ENCODE data around the gene KREMEN1.

Gene KREMEN1

DNA sequence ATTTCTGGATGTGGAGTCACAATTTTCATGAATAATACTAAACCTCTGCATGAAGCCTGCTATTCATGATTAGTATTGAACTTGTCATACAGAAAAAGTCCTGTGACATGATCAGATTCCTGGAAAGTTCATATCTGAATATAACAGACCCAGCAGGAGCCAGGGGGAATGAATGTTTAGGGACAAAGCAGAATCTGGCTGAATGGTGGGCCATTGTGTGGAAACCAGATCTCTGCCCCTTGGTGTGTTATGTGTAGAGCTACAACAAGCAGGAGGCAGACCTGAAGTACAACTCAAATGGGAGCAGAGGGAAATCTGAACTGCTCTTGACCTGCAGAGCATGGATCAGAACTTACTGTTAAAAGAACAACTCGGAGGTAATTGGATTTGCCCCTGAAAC is 30.3 kb downstream of the KREMEN1 start:
- no peaks in the 10 kb centered on the region for H3K36me3 ChIP-seq (ENCODE audit: control insufficient read depth, insufficient read depth, low read length)
- no peaks in the 10 kb centered on the region for H3K9me3 ChIP-seq (ENCODE audit: control insufficient read depth, low read length)
- H3K4me3 ChIP-seq (ENCODE audit: low read length) = no peak overlapping the region
- no peaks in the 10 kb centered on the region for H3K4me1 ChIP-seq (ENCODE audit: control insufficient read depth, insufficient read depth, low read length)
- H3K9ac ChIP-seq (ENCODE audit: low read length) = no peak overlapping the region
- no peaks in the 10 kb centered on the region for H3K27me3 ChIP-seq (ENCODE audit: control insufficient read depth, insufficient read depth, low read length)

DNA sequence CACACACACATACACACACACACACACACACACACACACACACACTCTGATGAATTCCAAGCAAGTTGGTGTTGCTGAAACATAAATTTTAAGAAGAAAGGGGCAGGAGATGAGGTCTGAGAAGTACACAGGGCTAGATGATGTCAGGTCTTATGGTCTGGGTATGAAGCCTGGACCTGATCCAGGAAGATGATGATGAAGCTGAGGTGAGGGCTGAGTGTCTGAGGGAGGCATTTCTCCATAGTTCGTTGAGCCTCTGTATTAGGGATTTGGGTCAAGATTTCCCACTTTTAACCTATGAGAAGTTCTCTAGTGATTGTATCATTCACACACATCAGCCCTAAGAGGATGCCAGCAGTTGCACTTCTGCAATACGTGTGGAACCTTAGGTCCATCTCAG is 32.6 kb downstream of the KREMEN1 start:
- no peaks in the 10 kb centered on the region for H3K4me1 ChIP-seq (ENCODE audit: control insufficient read depth, insufficient read depth, low read length)
- H3K36me3 ChIP-seq (ENCODE audit: control insufficient read depth, insufficient read depth, low read length) = no peaks in the 10 kb centered on the region
- no peaks in the 10 kb centered on the region for H3K9me3 ChIP-seq (ENCODE audit: control insufficient read depth, low read length)
- H3K9ac ChIP-seq (ENCODE audit: low read length) = no peak overlapping the region
- H3K27me3 ChIP-seq (ENCODE audit: control insufficient read depth, insufficient read depth, low read length) = no peaks in the 10 kb centered on the region
- H3K4me3 ChIP-seq (ENCODE audit: low read length) = no peak overlapping the region

DNA sequence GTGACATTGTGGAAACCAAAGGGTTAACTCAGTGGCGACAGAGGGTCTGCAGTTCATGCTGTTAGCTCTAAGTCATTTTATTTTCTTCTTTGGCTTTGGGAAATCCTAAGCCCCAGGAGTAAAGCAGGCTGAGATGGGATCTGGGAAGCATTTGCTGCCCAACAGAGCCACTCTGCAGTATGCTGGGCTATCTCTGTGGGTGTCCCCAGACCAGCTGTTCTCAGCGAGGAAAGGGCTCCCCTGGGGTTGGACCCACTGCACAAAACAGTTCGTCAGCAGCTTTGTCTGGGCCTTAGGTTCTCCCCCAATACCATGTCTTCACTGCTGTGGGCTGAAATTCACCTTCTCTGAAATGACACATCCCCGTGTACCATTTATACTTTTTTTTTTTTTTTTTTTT is 34.0 kb downstream of the KREMEN1 start:
- H3K36me3 ChIP-seq (ENCODE audit: control insufficient read depth, insufficient read depth, low read length) = no peaks in the 10 kb centered on the region
- H3K4me1 ChIP-seq (ENCODE audit: control insufficient read depth, insufficient read depth, low read length) = no peaks in the 10 kb centered on the region
- H3K9me3 ChIP-seq (ENCODE audit: control insufficient read depth, low read length) = no peaks in the 10 kb centered on the region
- no peak overlapping the region for H3K4me3 ChIP-seq (ENCODE audit: low read length)
- H3K9ac ChIP-seq (ENCODE audit: low read length) = no peak overlapping the region
- H3K27me3 ChIP-seq (ENCODE audit: control insufficient read depth, insufficient read depth, low read length) = no peaks in the 10 kb centered on the region

DNA sequence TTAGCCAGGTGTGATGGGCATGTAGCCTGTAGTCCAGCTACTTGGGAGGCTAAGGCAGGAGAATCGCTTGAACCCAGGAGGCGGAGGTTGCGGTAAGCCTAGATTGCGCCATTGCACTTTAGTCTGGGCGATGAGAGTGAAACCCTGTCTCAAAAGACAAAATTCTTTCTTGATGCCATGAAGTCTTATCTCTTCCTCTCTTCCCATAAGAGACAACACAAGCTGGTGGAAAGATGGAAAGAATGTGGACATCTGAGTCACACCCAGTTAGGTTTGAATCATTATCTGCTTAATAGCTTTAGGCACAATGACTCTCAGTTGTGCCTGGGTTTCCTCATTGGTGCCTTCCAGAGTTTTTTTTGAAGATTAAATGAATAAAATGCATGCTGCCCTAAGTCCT is 35.3 kb downstream of the KREMEN1 start:
- Histone ChIP-seq H3K27me3 (ENCODE audit: control insufficient read depth, insufficient read depth, low read length) (no peaks in the 10 kb centered on the region), H3K4me3 (ENCODE audit: low read length) (no peak overlapping the region), H3K4me1 (ENCODE audit: control insufficient read depth, insufficient read depth, low read length) (no peaks in the 10 kb centered on the region), H3K9me3 (ENCODE audit: control insufficient read depth, low read length) (no peaks in the 10 kb centered on the region), H3K9ac (ENCODE audit: low read length) (no peak overlapping the region), H3K36me3 (ENCODE audit: control insufficient read depth, insufficient read depth, low read length) (no peaks in the 10 kb centered on the region)

DNA sequence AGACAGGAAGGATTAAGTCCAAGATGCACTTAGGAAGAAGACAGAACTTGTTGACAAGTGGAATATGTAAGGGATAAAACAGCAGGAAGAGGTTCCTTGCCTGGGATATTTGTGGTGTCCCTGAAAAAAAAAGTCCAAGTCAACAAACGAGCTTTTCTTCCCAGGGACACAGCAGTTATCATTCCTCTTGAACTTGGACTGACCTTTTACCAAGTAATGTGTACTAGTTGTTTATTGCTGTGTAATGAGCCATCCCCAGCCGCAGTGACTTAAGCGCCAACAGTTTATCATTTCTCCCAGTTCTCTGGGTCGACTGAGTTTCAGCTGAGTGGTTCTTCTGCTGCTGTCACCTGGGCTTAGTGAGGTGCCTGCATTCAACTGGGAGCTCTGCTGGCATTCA is 37.0 kb downstream of the KREMEN1 start:
- H3K9me3 ChIP-seq (ENCODE audit: control insufficient read depth, low read length) = no peaks in the 10 kb centered on the region
- H3K36me3 ChIP-seq (ENCODE audit: control insufficient read depth, insufficient read depth, low read length) = no peaks in the 10 kb centered on the region
- H3K27me3 ChIP-seq (ENCODE audit: control insufficient read depth, insufficient read depth, low read length) = no peaks in the 10 kb centered on the region
- H3K4me3 ChIP-seq (ENCODE audit: low read length) = no peak overlapping the region
- no peaks in the 10 kb centered on the region for H3K4me1 ChIP-seq (ENCODE audit: control insufficient read depth, insufficient read depth, low read length)
- no peak overlapping the region for H3K9ac ChIP-seq (ENCODE audit: low read length)

DNA sequence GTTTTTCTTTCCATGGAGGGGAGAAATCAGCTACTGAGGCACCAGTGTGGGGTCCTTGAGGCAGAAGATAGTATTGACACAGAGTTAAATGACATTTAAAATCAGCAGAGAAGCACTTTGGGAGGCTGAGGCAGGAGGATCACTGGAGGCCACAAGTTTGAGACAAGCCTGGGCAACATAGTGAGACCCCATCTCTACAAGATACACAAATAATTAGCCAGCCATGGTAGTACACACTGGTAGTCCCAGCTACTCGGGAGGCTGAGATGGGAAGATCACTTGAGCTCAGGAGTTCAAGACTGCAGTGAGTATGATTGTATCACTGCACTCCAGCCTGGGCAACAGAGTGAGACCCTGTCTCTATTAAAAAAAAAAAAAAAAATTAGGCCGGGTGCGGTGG is 38.1 kb downstream of the KREMEN1 start:
- Histone ChIP-seq H3K4me3 (ENCODE audit: low read length) (no peak overlapping the region), H3K27me3 (ENCODE audit: control insufficient read depth, insufficient read depth, low read length) (no peaks in the 10 kb centered on the region), H3K4me1 (ENCODE audit: control insufficient read depth, insufficient read depth, low read length) (no peaks in the 10 kb centered on the region), H3K9me3 (ENCODE audit: control insufficient read depth, low read length) (no peaks in the 10 kb centered on the region), H3K36me3 (ENCODE audit: control insufficient read depth, insufficient read depth, low read length) (no peaks in the 10 kb centered on the region), H3K9ac (ENCODE audit: low read length) (no peak overlapping the region)

DNA sequence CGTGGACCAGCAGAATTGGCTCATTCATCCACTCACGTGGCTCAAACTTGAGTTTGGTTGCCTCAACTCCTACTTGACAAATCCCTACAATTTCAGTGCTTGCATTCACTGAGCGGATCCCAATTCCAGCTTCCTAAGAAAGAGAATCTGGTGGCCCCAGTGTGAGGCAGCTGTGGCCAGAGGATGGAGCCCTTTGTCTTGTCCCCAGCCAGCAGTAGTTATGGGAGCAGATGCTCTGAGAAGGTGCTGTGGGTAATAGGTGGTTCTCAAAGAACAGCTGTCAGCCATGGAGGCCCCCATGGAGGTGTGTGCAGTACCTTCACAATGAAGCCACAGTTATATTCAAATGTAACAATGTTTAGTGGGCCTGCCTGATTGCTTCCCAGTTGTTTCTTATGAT is 39.3 kb downstream of the KREMEN1 start:
- H3K4me3 ChIP-seq (ENCODE audit: low read length) = no peak overlapping the region
- H3K9ac ChIP-seq (ENCODE audit: low read length) = no peak overlapping the region

DNA sequence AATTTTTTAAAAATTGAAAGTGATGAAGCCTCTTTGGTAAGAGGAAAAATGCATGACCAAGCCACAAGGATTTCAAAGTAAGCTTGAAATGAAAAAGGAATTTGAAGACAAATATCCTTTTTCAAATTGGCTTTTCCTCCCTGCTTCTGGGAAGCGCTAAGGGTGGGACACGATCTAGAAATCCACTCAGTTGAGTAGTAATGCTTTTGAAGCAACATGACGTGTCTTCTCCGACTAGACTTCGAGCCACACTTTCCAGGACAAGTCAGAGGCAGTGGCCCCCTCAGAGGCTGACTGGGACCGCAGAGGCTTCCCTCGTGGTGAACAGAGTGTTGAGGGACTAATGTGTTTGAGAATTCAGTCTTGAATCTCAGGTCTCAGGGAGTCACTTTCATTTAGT is 39.8 kb downstream of the KREMEN1 start:
- Histone ChIP-seq H3K36me3 (ENCODE audit: control insufficient read depth, insufficient read depth, low read length) (no peaks in the 10 kb centered on the region), H3K4me1 (ENCODE audit: control insufficient read depth, insufficient read depth, low read length) (no peaks in the 10 kb centered on the region), H3K9ac (ENCODE audit: low read length) (no peak overlapping the region), H3K4me3 (ENCODE audit: low read length) (no peak overlapping the region), H3K9me3 (ENCODE audit: control insufficient read depth, low read length) (no peaks in the 10 kb centered on the region), H3K27me3 (ENCODE audit: control insufficient read depth, insufficient read depth, low read length) (no peaks in the 10 kb centered on the region)

More for the DNA sequence above, 39.3 kb downstream of the KREMEN1 start:
- no peaks in the 10 kb centered on the region for H3K27me3 ChIP-seq (ENCODE audit: control insufficient read depth, insufficient read depth, low read length)
- no peaks in the 10 kb centered on the region for H3K36me3 ChIP-seq (ENCODE audit: control insufficient read depth, insufficient read depth, low read length)
- no peaks in the 10 kb centered on the region for H3K4me1 ChIP-seq (ENCODE audit: control insufficient read depth, insufficient read depth, low read length)
- H3K9me3 ChIP-seq (ENCODE audit: control insufficient read depth, low read length) = no peaks in the 10 kb centered on the region

DNA sequence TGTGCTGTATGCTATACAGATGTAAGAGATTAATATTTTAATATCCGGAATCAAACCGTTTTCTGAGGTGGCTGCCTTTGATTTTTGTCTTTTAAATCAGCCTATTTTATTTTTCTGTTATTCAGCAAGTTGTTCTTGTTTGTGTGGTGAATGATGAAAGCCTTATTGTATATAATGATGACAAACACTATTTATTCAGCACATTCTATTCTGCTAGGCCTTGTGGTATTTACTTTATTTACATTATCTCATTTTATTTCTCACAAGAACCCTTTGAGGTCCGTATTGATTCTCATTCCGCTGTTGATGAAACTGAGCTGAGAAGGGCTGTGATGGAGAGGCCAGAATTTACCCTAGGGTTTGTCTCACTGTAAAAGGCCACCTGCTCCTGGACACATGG is 40.5 kb downstream of the KREMEN1 start:
- Histone ChIP-seq H3K9ac (ENCODE audit: low read length) (no peak overlapping the region), H3K4me3 (ENCODE audit: low read length) (no peak overlapping the region), H3K36me3 (ENCODE audit: control insufficient read depth, insufficient read depth, low read length) (no peaks in the 10 kb centered on the region), H3K27me3 (ENCODE audit: control insufficient read depth, insufficient read depth, low read length) (no peaks in the 10 kb centered on the region), H3K9me3 (ENCODE audit: control insufficient read depth, low read length) (no peaks in the 10 kb centered on the region), H3K4me1 (ENCODE audit: control insufficient read depth, insufficient read depth, low read length) (no peaks in the 10 kb centered on the region)

DNA sequence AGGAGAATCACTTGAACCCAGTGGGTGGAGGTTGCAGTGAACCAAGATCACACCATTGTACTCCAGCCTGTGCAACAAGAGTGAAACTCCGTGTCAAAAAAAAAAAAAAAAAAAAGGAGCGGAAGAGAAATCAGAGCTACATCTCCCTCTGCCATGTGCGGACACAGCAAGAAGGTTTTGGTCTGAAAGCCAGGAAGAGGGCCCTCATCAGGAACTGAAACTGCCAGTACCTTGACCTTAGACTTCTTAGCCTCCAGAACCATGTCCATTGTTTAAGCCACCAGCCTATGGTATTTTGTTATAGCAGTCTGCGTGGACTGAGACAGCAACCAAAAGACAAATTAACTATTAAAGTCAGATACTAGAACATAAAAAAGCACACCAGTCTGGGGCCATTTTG is 41.6 kb downstream of the KREMEN1 start:
- Histone ChIP-seq H3K27me3 (ENCODE audit: control insufficient read depth, insufficient read depth, low read length) (no peaks in the 10 kb centered on the region), H3K36me3 (ENCODE audit: control insufficient read depth, insufficient read depth, low read length) (no peaks in the 10 kb centered on the region), H3K4me1 (ENCODE audit: control insufficient read depth, insufficient read depth, low read length) (no peaks in the 10 kb centered on the region), H3K9ac (ENCODE audit: low read length) (no peak overlapping the region), H3K4me3 (ENCODE audit: low read length) (no peak overlapping the region), H3K9me3 (ENCODE audit: control insufficient read depth, low read length) (no peaks in the 10 kb centered on the region)

DNA sequence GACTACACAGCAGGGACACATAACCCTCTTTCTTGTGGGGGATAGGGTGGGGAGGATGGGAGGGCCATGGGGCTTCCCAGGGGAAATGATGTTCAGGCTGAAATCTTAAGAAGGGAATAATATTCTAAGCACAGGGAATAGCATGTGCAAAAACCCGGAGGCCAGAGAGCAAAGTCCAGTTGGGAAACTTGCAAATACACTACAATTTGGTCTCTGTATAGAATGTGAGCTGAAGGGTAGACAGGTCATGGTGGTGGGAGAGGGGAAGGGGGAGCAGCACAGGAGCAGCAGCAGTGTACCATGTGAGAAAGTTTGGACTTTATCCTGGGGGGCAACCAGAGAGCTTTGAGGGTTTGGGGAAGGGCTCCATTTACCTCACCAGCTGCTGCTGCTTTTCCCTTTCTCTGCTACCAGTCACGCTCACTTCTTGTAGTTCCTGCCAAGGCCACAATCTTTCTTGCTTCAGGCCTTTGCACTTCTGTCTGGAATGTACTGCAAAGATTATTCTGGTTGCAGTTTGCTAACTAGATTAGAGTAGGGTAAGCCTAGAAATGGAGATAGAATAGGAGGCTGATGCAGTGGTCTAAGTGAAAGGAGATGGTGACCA is 43.0 kb downstream of the KREMEN1 start:
- Histone ChIP-seq H3K36me3 (ENCODE audit: control insufficient read depth, insufficient read depth, low read length) (no peaks in the 10 kb centered on the region), H3K4me3 (ENCODE audit: low read length) (no peak overlapping the region), H3K9ac (ENCODE audit: low read length) (no peak overlapping the region), H3K27me3 (ENCODE audit: control insufficient read depth, insufficient read depth, low read length) (no peaks in the 10 kb centered on the region), H3K9me3 (ENCODE audit: control insufficient read depth, low read length) (no peaks in the 10 kb centered on the region), H3K4me1 (ENCODE audit: control insufficient read depth, insufficient read depth, low read length) (no peaks in the 10 kb centered on the region)

DNA sequence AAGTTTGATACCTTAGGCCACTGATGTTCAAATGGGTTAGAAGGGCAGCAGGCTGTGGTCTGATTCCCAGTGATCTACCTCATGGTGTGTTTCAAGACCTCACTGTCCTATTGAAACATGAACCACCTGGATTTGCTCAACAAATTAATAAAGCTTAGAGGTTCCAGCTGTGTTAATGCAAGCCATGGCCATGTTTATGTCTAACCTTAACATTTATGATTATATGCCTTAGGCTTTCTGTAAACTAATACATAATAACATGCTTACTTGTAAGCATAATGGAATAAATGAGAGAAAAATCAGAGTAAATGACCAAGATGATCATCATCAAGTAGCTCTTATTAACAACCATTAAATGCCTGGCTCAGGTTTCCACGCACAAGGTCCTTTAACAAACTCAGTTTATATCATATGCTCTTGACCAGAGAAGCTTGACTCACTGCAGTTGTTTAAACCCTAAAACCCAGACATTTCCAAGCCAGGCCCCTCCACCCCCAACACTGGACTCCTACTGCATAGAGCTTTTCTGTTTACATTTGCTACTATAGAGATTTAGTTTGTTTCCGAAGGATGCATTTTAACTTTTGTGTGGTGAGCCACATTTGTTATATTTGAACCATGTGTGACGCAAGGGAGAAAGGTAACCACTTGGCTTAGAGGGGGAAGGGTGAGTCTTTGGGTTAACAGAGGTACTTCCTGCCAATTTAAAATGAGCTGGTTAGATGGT is 43.7 kb downstream of the KREMEN1 start:
- no peaks in the 10 kb centered on the region for H3K4me1 ChIP-seq (ENCODE audit: control insufficient read depth, insufficient read depth, low read length)
- no peaks in the 10 kb centered on the region for H3K36me3 ChIP-seq (ENCODE audit: control insufficient read depth, insufficient read depth, low read length)
- H3K9ac ChIP-seq (ENCODE audit: low read length) = no peak overlapping the region

More for the DNA sequence above, 43.7 kb downstream of the KREMEN1 start:
- Histone ChIP-seq H3K4me3 (ENCODE audit: low read length) (no peak overlapping the region), H3K9me3 (ENCODE audit: control insufficient read depth, low read length) (no peaks in the 10 kb centered on the region), H3K27me3 (ENCODE audit: control insufficient read depth, insufficient read depth, low read length) (no peaks in the 10 kb centered on the region)
